DND-41 (cell line): Measurements from ENCODE around the gene MMADHC.

Experiments
- ATAC-seq: fragments of 200-7000 bp; cut with Tn5 transposase; 3 replicates; pipeline ENCODE4 v1.9.1; 2021; ENCODE audit warnings: low read depth; ENCODE audit not compliant: insufficient read depth
- DNase-seq: peaks from one replicate; pipeline ENCODE4 v3.0.0-alpha.2; 2020
- H2AFZ ChIP-seq: 2 replicates; pipeline ENCODE4 v1.6.0; 2012; ENCODE audit warnings: low read depth, low read length
- H3K27ac ChIP-seq: 2 replicates; pipeline ENCODE4 v1.5.1; 2012; ENCODE audit warnings: low read length, inconsistent platforms
- H3K27me3 ChIP-seq: fragments of 200-600 bp; sonication (generic); 2 replicates; pipeline ENCODE4 v1.6.0; 2012; ENCODE audit warnings: low read length, mild to moderate bottlenecking, inconsistent platforms; ENCODE audit not compliant: insufficient read depth, poor library complexity
- H3K36me3 ChIP-seq: 2 replicates; pipeline ENCODE4 v1.5.1; 2012; ENCODE audit warnings: low read length, inconsistent platforms; ENCODE audit not compliant: insufficient read depth
- H3K4me1 ChIP-seq: 2 replicates; pipeline ENCODE4 v1.5.1; 2012; ENCODE audit warnings: mild to moderate bottlenecking, low read length; ENCODE audit not compliant: insufficient read depth
- H3K4me2 ChIP-seq: 2 replicates; pipeline ENCODE4 v1.6.0; 2012; ENCODE audit warnings: mild to moderate bottlenecking, moderate library complexity, low read length, inconsistent platforms; ENCODE audit not compliant: insufficient read depth
- H3K4me3 ChIP-seq, 2 experiments: fragments of 200-600 bp in 1 of 2; shearing (Covaris generic) in 1 of 2; 2 replicates each; pipeline ENCODE4 v1.5.1; 2012 to 2016; ENCODE audit warnings: inconsistent platforms in 2 of 2, low read length in 2 of 2, mild to moderate bottlenecking in 2 of 2, low read depth in 1 of 2, moderate library complexity in 1 of 2
- H3K79me2 ChIP-seq: 2 replicates; pipeline ENCODE4 v1.6.0; 2012; ENCODE audit warnings: low read length, inconsistent platforms; ENCODE audit not compliant: insufficient read depth
- H3K9ac ChIP-seq: 2 replicates; pipeline ENCODE4 v1.6.0; 2012; ENCODE audit warnings: low read depth, mild to moderate bottlenecking, inconsistent platforms, low read length, moderate library complexity
- H3K9me3 ChIP-seq: 2 replicates; pipeline ENCODE4 v1.5.1; 2012; ENCODE audit warnings: low read length, moderate library complexity, mild to moderate bottlenecking, inconsistent platforms; ENCODE audit not compliant: insufficient read depth, severe bottlenecking
- H4K20me1 ChIP-seq: 2 replicates; pipeline ENCODE4 v1.6.0; 2012; ENCODE audit warnings: low read length; ENCODE audit not compliant: insufficient read depth
- EZH2 ChIP-seq: IDR thresholded peaks from 3 replicates; pipeline ENCODE4 v1.6.1; 2012; ENCODE audit warnings: borderline replicate concordance, low read depth, mild to moderate bottlenecking, moderate library complexity, low read length, inconsistent platforms; ENCODE audit not compliant: severe bottlenecking
- TF ChIP-seq, protein P1 (sequence below): IDR thresholded peaks from 2 replicates; pipeline ENCODE4 v1.5.1; 2012; ENCODE audit warnings: borderline replicate concordance, low read length, moderate library complexity, mild to moderate bottlenecking; ENCODE audit not compliant: poor library complexity, severe bottlenecking; ENCODE audit errors: extremely low read depth

The MMADHC gene

DNA sequence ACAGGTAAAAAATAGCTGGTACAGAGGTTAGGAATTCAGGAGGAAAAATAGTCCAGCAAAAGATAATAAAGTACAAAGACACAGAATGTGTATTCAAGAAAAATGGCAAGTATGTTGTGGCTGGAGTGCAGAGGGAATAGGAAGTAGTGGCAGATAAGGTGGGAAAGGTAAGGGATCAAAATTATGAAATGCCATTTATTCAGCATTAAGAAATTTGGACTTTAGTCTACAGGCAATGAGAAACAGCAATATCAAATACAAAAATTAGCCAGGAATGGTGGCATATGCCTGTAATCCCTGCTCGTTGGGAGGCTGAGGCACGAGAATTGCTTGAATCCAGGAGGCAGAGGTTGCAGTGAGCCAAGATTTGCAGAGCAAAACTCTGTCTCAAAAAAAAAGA lies 10.3 kb downstream of the MMADHC start:
- TF ChIP-seq, protein P1, sequence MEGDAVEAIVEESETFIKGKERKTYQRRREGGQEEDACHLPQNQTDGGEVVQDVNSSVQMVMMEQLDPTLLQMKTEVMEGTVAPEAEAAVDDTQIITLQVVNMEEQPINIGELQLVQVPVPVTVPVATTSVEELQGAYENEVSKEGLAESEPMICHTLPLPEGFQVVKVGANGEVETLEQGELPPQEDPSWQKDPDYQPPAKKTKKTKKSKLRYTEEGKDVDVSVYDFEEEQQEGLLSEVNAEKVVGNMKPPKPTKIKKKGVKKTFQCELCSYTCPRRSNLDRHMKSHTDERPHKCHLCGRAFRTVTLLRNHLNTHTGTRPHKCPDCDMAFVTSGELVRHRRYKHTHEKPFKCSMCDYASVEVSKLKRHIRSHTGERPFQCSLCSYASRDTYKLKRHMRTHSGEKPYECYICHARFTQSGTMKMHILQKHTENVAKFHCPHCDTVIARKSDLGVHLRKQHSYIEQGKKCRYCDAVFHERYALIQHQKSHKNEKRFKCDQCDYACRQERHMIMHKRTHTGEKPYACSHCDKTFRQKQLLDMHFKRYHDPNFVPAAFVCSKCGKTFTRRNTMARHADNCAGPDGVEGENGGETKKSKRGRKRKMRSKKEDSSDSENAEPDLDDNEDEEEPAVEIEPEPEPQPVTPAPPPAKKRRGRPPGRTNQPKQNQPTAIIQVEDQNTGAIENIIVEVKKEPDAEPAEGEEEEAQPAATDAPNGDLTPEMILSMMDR, result no peak
- no peak for TF ChIP-seq EZH2
- Histone ChIP-seq H3K4me3 (no peak overlapping the region), H3K36me3 (peaks cover 92% of the 10 kb centered on the region), H2AFZ (no peak overlapping the region), H4K20me1 (peaks cover 11% of the 10 kb centered on the region), H3K27ac (no peak overlapping the region), H3K4me2 (no peak overlapping the region), H3K9me3 (no peaks in the 10 kb centered on the region), H3K27me3 (no peaks in the 10 kb centered on the region), H3K79me2 (peaks cover 39% of the 10 kb centered on the region), H3K4me1 (peaks cover 3% of the 10 kb centered on the region; the same call in 1 of the 2 replicates), H3K9ac (no peak overlapping the region)
- no peak for DNase-seq
- no peak for ATAC-seq

DNA sequence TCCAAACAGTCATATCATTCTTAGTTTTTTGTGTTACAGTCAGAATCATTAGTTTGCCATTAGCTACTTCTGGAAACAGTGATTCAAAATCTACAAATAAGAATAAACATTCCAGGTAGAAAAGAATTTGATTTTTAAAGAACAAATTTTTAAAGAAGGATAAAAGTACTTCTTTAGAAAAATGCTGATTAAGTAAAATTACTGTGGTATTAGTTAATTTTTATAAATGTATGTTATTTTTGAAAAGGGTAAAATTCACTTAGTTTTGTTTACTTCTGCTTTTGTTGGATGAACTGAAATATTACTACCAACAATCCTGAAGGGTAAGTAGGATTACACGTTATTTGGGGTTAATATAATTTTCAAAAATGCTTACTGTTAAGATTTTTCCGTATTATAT lies 11.8 kb downstream of the MMADHC start:
- peaks cover 31% of the 10 kb centered on the region; the same call in 1 of the 2 replicates for H3K79me2 ChIP-seq
- no peak overlapping the region for H3K4me2 ChIP-seq
- no peak overlapping the region for H3K27ac ChIP-seq
- no peak for TF ChIP-seq EZH2
- TF ChIP-seq, protein P1, result no peak
- peaks cover 2% of the 10 kb centered on the region; the same call in 1 of the 2 replicates for H3K4me1 ChIP-seq
- H3K9me3 ChIP-seq, result no peaks in the 10 kb centered on the region
- DNase-seq, result no peak
- no peaks in the 10 kb centered on the region for H3K27me3 ChIP-seq
- ATAC-seq, result no peak
- no peak overlapping the region for H3K9ac ChIP-seq
- no peak overlapping the region for H2AFZ ChIP-seq
- H3K4me3 ChIP-seq, result no peak overlapping the region
- peaks cover 9% of the 10 kb centered on the region for H4K20me1 ChIP-seq
- peaks cover 88% of the 10 kb centered on the region for H3K36me3 ChIP-seq

DNA sequence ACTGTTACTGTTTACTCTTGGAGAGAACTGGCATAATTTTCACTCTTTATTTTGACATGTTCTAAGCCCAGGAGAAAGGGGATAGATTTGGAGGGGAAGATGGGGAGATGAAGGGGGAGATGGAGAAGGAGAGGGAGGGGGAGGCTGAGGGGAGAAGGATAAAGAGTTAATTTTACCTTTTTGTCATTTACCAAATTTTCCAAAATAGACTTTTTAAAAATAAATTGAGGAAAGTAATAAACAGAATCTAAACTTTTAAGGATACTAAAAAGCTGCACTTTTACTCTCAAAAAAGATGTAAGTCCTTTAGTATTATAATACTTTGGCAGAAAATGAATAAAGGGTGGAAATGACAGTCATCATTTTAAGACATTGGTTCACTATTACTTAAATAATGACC lies 12.3 kb downstream of the MMADHC start:
- DNase-seq (no peak), ATAC-seq (no peak)
- H3K4me2 ChIP-seq, result no peak overlapping the region
- H3K9me3 ChIP-seq, result no peaks in the 10 kb centered on the region
- peaks cover 85% of the 10 kb centered on the region for H3K36me3 ChIP-seq
- H3K79me2 ChIP-seq, result peaks cover 27% of the 10 kb centered on the region; the same call in 1 of the 2 replicates
- H3K9ac ChIP-seq, result no peak overlapping the region
- no peak overlapping the region for H3K4me3 ChIP-seq
- H3K27me3 ChIP-seq, result no peaks in the 10 kb centered on the region
- no peak for TF ChIP-seq EZH2
- TF ChIP-seq, protein P1, result no peak
- no peak overlapping the region for H2AFZ ChIP-seq
- H3K27ac ChIP-seq, result no peak overlapping the region
- peaks cover 7% of the 10 kb centered on the region for H4K20me1 ChIP-seq
- H3K4me1 ChIP-seq, result no peaks in the 10 kb centered on the region

DNA sequence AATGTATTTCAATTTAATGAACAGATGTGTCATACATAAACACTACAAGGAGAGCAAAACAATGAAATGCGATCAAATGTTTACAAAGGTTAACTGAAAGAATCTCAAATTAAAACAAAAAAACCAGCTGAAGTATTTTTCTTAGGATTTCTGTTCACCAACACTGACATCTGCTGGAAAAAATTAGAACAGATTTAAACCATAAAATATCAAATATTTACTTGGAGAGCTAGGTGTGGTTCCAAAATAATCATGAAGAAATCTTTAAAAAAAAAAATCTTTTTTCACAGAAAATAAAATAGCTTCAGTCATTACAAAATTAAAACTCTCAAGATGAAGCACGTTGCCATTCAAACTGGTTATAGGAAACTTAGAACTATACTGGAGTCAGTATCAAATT lies 13.8 kb downstream of the MMADHC start:
- H3K4me1 ChIP-seq, result no peaks in the 10 kb centered on the region
- H3K4me2 ChIP-seq, result no peak overlapping the region
- TF ChIP-seq EZH2, result no peak
- TF ChIP-seq, protein P1, result no peak
- H3K4me3 ChIP-seq, result no peak overlapping the region
- H2AFZ ChIP-seq, result no peak overlapping the region
- ATAC-seq (no peak), DNase-seq (no peak)
- no peaks in the 10 kb centered on the region for H3K9me3 ChIP-seq
- H4K20me1 ChIP-seq, result peaks cover 7% of the 10 kb centered on the region
- H3K27me3 ChIP-seq, result no peaks in the 10 kb centered on the region
- H3K9ac ChIP-seq, result no peak overlapping the region
- H3K27ac ChIP-seq, result no peak overlapping the region
- peaks cover 88% of the 10 kb centered on the region for H3K36me3 ChIP-seq
- peaks cover 19% of the 10 kb centered on the region; the same call in 1 of the 2 replicates for H3K79me2 ChIP-seq
